Hindlimb muscle (tissue), 1 donor: ENCODE data around the gene AMIGO1. TPM values are rescaled to one million over a fixed set of nuclear protein-coding genes. Genes with fewer than 3 reads are reported as not detected.

ENCODE experiments used
- DNase-seq: peaks from one replicate; pipeline ENCODE4 v3.0.0-alpha.2; 2013
- polyA plus RNA-seq: library from polyadenylated mRNA; unstranded; fragments of 120-200 nt; gene quantifications from one replicate; pipeline ENCODE4 v1.2.1, GENCODE V29; 2013; ENCODE audit not compliant: insufficient read length

Gene AMIGO1
- polyA plus RNA-seq: 14.8 TPM

- DNase-seq: peak; percentile 83
Observed at GRCh38 chr1:109509176-109510134, at the start of gene AMIGO1. Gene AMIGO1, minus strand, starts transcription at chr1:109509727. Its CDS starts 815 bp downstream, at chr1:109508912.

- DNase-seq: no peak
Observed at GRCh38 chr1:109557520-109557919, 48.0 kb upstream of the AMIGO1 start.

GRCh38 chr1:109556563-109556962 is 47.0 kb upstream of the AMIGO1 start:
- no peak for DNase-seq

GRCh38 chr1:109548321-109549267 is 39.1 kb upstream of the AMIGO1 start, which contains the start of gene GNAI3:
Gene GNAI3, plus strand, starts transcription at chr1:109548615. Its CDS starts 106 bp downstream, at chr1:109548721.
- DNase-seq: peak; percentile 97

GRCh38 chr1:109547463-109548320 is 38.2 kb upstream of the AMIGO1 start:
- DNase-seq: peak; percentile 51

- DNase-seq: peak; percentile 91
Observed at GRCh38 chr1:109546311-109547109, 37.0 kb upstream of the AMIGO1 start.

GRCh38 chr1:109543988-109544735 is 34.6 kb upstream of the AMIGO1 start:
- DNase-seq: no peak

- DNase-seq: no peak
Observed at GRCh38 chr1:109543283-109543987, 33.9 kb upstream of the AMIGO1 start.

GRCh38 chr1:109542657-109543056 is 33.1 kb upstream of the AMIGO1 start:
- no peak for DNase-seq

- no peak for DNase-seq
Observed at GRCh38 chr1:109541102-109541501, 31.6 kb upstream of the AMIGO1 start.

GRCh38 chr1:109539676-109540075 is 30.1 kb upstream of the AMIGO1 start, which contains the start of gene GPR61:
Gene GPR61, plus strand, starts transcription at chr1:109539872. Its CDS starts 3,151 bp downstream, at chr1:109543023.
- DNase-seq: no peak

- DNase-seq: no peak
Observed at GRCh38 chr1:109538827-109539555, 29.5 kb upstream of the AMIGO1 start.

GRCh38 chr1:109537450-109538178 is 28.1 kb upstream of the AMIGO1 start:
- no peak for DNase-seq

- peak; percentile 34 for DNase-seq
Observed at GRCh38 chr1:109535971-109536491, 26.5 kb upstream of the AMIGO1 start.

GRCh38 chr1:109535481-109535880 is 26.0 kb upstream of the AMIGO1 start:
- no peak for DNase-seq

GRCh38 chr1:109534307-109534858 is 24.9 kb upstream of the AMIGO1 start:
- DNase-seq: no peak
